K562 (cell line): ENCODE measurements around the gene RBM34.

ENCODE experiments used
- EZH2 ChIP-seq: IDR thresholded peaks from 2 replicates; pipeline ENCODE4 v1.6.1; 2012; ENCODE audit warnings: low read depth, mild to moderate bottlenecking, inconsistent platforms, low read length, borderline replicate concordance
- HDAC6 ChIP-seq: IDR thresholded peaks from 2 replicates; pipeline ENCODE4 v1.6.1; 2012; ENCODE audit warnings: low read depth, mild to moderate bottlenecking, control low read depth, inconsistent platforms, low read length, moderate library complexity
- MYC ChIP-seq, 2 experiments: fragments of 250-450 bp in 1 of 2; sonication (Bioruptor Pico) in 1 of 2; IDR thresholded peaks; 2 replicates each; pipeline versions ENCODE4 v1.5.1 to v1.6.1; 2012 to 2021; ENCODE audit warnings: low read depth in 2 of 2, borderline replicate concordance in 1 of 2, improper control_type of control experiment in 1 of 2, low read length in 1 of 2, mild to moderate bottlenecking in 1 of 2, moderate library complexity in 1 of 2
- NR3C1 ChIP-seq: sonication (generic); formaldehyde crosslinking; IDR thresholded peaks from 2 replicates; pipeline ENCODE4 v1.8.1; 2022; ENCODE audit warnings: missing genetic modification reagents
- RAD21 ChIP-seq, 2 experiments: fragments of 250-450 bp in 1 of 2; fragments of 450-650 bp in 1 of 2; sonication (Bioruptor Pico) in 1 of 2; formaldehyde crosslinking in 1 of 2; IDR thresholded peaks in 1 of 2; conservative IDR thresholded peaks in 1 of 2; 2 replicates each; pipeline versions ENCODE4 v1.4.0 to v1.8.0; 2020 to 2022; ENCODE audit warnings: mild to moderate bottlenecking in 2 of 2, moderate library complexity in 1 of 2
- RBM22 ChIP-seq: fragments of 200-400 bp; formaldehyde crosslinking; IDR thresholded peaks from 2 replicates; pipeline ENCODE4 v1.6.1; 2018; ENCODE audit warnings: low read length, low read depth; ENCODE audit not compliant: poor library complexity, severe bottlenecking
- ZNF174 ChIP-seq: fragments of 250-450 bp; sonication (Bioruptor Pico); IDR thresholded peaks from 2 replicates; pipeline ENCODE4 v1.4.0; 2020; ENCODE audit warnings: mild to moderate bottlenecking

- no peak for TF ChIP-seq ZNF174 (CRISPR knock-in tag)
- TF ChIP-seq NR3C1 (CRISPR knock-in tag): no peak
- TF ChIP-seq MYC (IDR thresholded peaks at IDR 0.05; ENCODE audit: low read depth, low read length): no peak
- TF ChIP-seq MYC (CRISPR knock-in tag; IDR thresholded peaks at IDR 0.05; ENCODE audit: borderline replicate concordance, low read depth): no peak
- TF ChIP-seq RAD21 (CRISPR knock-in tag; conservative IDR thresholded peaks at IDR 0.05 in 1 of 2, IDR thresholded peaks at IDR 0.05 in 1 of 2): no peak
- no peak for TF ChIP-seq EZH2
- TF ChIP-seq RBM22: no peak
- no peak for TF ChIP-seq HDAC6
Observed at GRCh38 chr1:235102993-235103411, 58.0 kb downstream of the RBM34 start.
